Vagina (tissue), 2 donors: ENCODE measurements around the gene GLB1L3.

Source experiments
- CTCF ChIP-seq, 3 experiments: fragments of 450-650 bp in 2 of 3; fragments of 200-600 bp in 1 of 3; sonication (generic) in 1 of 3; IDR thresholded peaks; one replicate each; pipeline ENCODE4 v1.5.1; 2017 to 2019; ENCODE audit warnings: antibody characterized with exemption in 3 of 3, mild to moderate bottlenecking in 2 of 3, moderate library complexity in 2 of 3
- POLR2A ChIP-seq, 2 donors: fragments of 450-650 bp; IDR thresholded peaks; one replicate each; pipeline ENCODE4 v1.6.1; 2017; ENCODE audit warnings: antibody characterized with exemption in 2 of 2, mild to moderate bottlenecking in 2 of 2, moderate library complexity in 2 of 2
- POLR2AphosphoS5 ChIP-seq, 2 donors: sonication (generic); formaldehyde crosslinking; IDR thresholded peaks; one replicate each; pipeline ENCODE4 v1.9.0; 2017; ENCODE audit warnings: antibody characterized with exemption in 2 of 2, mild to moderate bottlenecking in 2 of 2, low read depth in 1 of 2; ENCODE audit not compliant: insufficient read depth in 1 of 2

GRCh38 chr11:134333946-134334345, 57.8 kb downstream of the GLB1L3 start:
- TF ChIP-seq CTCF (IDR thresholded peaks at IDR 0.05) (no peak), POLR2AphosphoS5 (IDR thresholded peaks at IDR 0.05; ENCODE audit: insufficient read depth in 1 of 2, low read depth in 1 of 2) (no peak), POLR2A (IDR thresholded peaks at IDR 0.05) (no peak)
